Endothelial cell (in vitro differentiated cells): ENCODE results near the gene GALNT2. TPM values are rescaled to one million over a fixed set of nuclear protein-coding genes. Genes with fewer than 3 reads are reported as not detected.

Experiments used
- DNase-seq: peaks from one replicate; pipeline ENCODE4 v3.0.0; 2021; ENCODE audit warnings: low spot score
- H3K27ac Mint-ChIP-seq: one replicate; pipeline ENCODE4 v1.8.0; 2021; ENCODE audit warnings: mixed read lengths, inconsistent platforms; ENCODE audit not compliant: unreplicated experiment
- H3K27me3 Mint-ChIP-seq: one replicate; pipeline ENCODE4 v1.8.0; 2021; ENCODE audit warnings: mild to moderate bottlenecking, moderate library complexity, mixed read lengths, inconsistent platforms; ENCODE audit not compliant: unreplicated experiment
- H3K36me3 Mint-ChIP-seq: one replicate; pipeline ENCODE4 v1.8.0; 2021; ENCODE audit warnings: mild to moderate bottlenecking, low read depth, mixed read lengths, inconsistent platforms; ENCODE audit not compliant: unreplicated experiment
- H3K4me1 Mint-ChIP-seq: one replicate; pipeline ENCODE4 v1.8.0; 2021; ENCODE audit warnings: mild to moderate bottlenecking, mixed read lengths, inconsistent platforms; ENCODE audit not compliant: unreplicated experiment
- H3K4me3 Mint-ChIP-seq: one replicate; pipeline ENCODE4 v1.8.0; 2021; ENCODE audit warnings: mild to moderate bottlenecking, mixed read lengths, inconsistent platforms; ENCODE audit not compliant: unreplicated experiment
- H3K9me3 Mint-ChIP-seq: one replicate; pipeline ENCODE4 v1.8.0; 2021; ENCODE audit warnings: mixed read lengths, inconsistent platforms; ENCODE audit not compliant: unreplicated experiment
- total RNA-seq: library from RNA; stranded (reverse); fragmentation: NEBNext Ultra II Directional; extraction: Animal tissue kit (Norgen Biotek cat#: 25700); gene quantifications from one replicate; pipeline ENCODE4 v1.2.1, GENCODE V29; 2021; ENCODE audit not compliant: unreplicated experiment
- TF ChIP-seq, protein P1 (sequence below): fragments of 200-600 bp; sonication (generic); IDR thresholded peaks from one replicate; pipeline ENCODE4 v1.5.0; 2021; ENCODE audit warnings: antibody characterized with exemption; ENCODE audit not compliant: unreplicated experiment

The GALNT2 gene
- total RNA-seq, 1 donor from 2014 or later = 74.8 TPM

GRCh38 chr1:230031131-230031530 is 35.9 kb upstream of the GALNT2 start:
- Mint-ChIP-seq H3K4me3 (no peak overlapping the region), H3K27ac (no peak overlapping the region), H3K36me3 (no peaks in the 10 kb centered on the region), H3K27me3 (no peaks in the 10 kb centered on the region), H3K4me1 (no peaks in the 10 kb centered on the region), H3K9me3 (no peaks in the 10 kb centered on the region)
- TF ChIP-seq, protein P1, sequence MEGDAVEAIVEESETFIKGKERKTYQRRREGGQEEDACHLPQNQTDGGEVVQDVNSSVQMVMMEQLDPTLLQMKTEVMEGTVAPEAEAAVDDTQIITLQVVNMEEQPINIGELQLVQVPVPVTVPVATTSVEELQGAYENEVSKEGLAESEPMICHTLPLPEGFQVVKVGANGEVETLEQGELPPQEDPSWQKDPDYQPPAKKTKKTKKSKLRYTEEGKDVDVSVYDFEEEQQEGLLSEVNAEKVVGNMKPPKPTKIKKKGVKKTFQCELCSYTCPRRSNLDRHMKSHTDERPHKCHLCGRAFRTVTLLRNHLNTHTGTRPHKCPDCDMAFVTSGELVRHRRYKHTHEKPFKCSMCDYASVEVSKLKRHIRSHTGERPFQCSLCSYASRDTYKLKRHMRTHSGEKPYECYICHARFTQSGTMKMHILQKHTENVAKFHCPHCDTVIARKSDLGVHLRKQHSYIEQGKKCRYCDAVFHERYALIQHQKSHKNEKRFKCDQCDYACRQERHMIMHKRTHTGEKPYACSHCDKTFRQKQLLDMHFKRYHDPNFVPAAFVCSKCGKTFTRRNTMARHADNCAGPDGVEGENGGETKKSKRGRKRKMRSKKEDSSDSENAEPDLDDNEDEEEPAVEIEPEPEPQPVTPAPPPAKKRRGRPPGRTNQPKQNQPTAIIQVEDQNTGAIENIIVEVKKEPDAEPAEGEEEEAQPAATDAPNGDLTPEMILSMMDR = no peak
- no peak for DNase-seq

GRCh38 chr1:230032516-230033281 is 34.3 kb upstream of the GALNT2 start:
- DNase-seq = no peak
- Mint-ChIP-seq H3K4me3 (no peak overlapping the region), H3K27ac (no peak overlapping the region), H3K27me3 (no peaks in the 10 kb centered on the region), H3K9me3 (no peaks in the 10 kb centered on the region), H3K4me1 (no peaks in the 10 kb centered on the region), H3K36me3 (no peaks in the 10 kb centered on the region)
- TF ChIP-seq, protein P1 = no peak

DNA sequence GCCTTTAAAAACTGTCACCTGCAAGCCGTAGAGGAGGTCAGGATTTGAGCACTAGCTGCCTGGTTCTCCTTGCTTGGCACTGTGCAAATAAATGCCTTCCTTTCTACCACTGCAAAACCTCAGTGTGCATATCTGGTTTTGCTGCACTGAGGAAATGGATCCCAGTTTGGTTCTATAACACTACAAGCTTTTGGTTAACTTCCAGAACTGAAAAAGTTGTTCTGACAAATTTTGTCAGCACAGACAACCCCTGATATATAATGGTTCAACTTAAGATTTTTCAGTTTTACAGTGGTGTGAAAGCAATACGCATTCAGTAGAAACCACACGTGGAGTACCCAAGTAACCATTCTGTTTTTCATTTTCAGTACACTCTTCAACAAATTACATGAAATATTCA is 29.8 kb upstream of the GALNT2 start:
- DNase-seq = no peak
- no peaks in the 10 kb centered on the region for H3K9me3 Mint-ChIP-seq
- H3K4me1 Mint-ChIP-seq = no peaks in the 10 kb centered on the region
- no peak overlapping the region for H3K27ac Mint-ChIP-seq
- H3K4me3 Mint-ChIP-seq = no peak overlapping the region
- H3K27me3 Mint-ChIP-seq = peaks cover 1% of the 10 kb centered on the region
- TF ChIP-seq, protein P1 = no peak
- no peaks in the 10 kb centered on the region for H3K36me3 Mint-ChIP-seq

DNA sequence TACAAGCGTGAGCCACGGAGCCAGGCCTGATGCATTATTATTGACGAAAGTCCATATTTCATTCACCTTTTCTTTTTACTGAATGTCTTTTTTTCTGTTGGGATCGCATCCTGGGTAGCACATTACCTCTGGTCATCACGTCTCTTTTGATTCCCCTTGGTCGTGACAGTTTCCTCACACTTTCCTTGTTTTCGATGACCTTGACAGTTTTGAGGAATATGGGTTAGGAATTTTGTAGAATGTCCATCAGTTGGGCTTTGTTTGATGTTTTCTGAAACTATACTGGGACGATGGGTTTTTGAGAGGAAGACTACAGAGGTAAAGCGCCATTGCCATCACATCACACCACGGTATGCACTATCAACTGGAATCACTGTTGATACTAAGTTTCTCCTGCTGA is 26.6 kb upstream of the GALNT2 start:
- H3K4me1 Mint-ChIP-seq = no peaks in the 10 kb centered on the region
- DNase-seq = no peak
- no peak overlapping the region for H3K27ac Mint-ChIP-seq
- H3K36me3 Mint-ChIP-seq = no peaks in the 10 kb centered on the region
- no peak overlapping the region for H3K4me3 Mint-ChIP-seq
- TF ChIP-seq, protein P1 = no peak
- no peaks in the 10 kb centered on the region for H3K9me3 Mint-ChIP-seq
- H3K27me3 Mint-ChIP-seq = peaks cover 1% of the 10 kb centered on the region

DNA sequence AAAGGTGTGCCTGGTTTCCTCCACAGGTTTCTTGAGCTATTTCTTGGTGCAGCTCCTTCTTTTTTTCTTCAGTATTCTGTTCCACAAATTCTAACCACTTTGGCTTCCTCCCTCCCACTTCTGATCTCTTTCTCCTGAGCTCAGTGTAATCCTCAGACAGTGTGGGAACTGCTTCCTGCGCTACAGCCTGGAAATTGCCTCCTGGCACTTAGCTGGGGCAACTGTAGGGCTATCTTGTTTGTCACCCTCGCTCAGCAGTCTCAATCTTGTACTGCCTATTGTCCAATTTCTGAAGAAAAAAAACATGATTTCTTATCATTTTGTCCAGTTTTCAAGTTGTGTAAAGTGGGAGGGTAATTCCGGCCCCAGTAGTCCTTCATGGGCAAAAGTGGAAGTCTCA is 24.0 kb upstream of the GALNT2 start:
- no peak for DNase-seq
- TF ChIP-seq, protein P1 = no peak

More for the DNA sequence above, 24.0 kb upstream of the GALNT2 start:
- no peak overlapping the region for H3K4me3 Mint-ChIP-seq
- H3K9me3 Mint-ChIP-seq = no peaks in the 10 kb centered on the region
- H3K27me3 Mint-ChIP-seq = peaks cover 1% of the 10 kb centered on the region
- H3K36me3 Mint-ChIP-seq = no peaks in the 10 kb centered on the region
- H3K27ac Mint-ChIP-seq = no peak overlapping the region
- H3K4me1 Mint-ChIP-seq = no peaks in the 10 kb centered on the region
